Amygdala (tissue), 56 donors: ENCODE results near the gene TPSAB1.

ENCODE experiments used
- DNase-seq, 56 donors: peaks; one replicate each; lab custom pipeline; 2025; lab: John Stamatoyannopoulos, UW

Gene TPSAB1

GRCh38 chr16:1209081-1209480, 31.4 kb upstream of the TPSAB1 start:
- no peak for DNase-seq

GRCh38 chr16:1210461-1210860, 30.0 kb upstream of the TPSAB1 start:
- DNase-seq = no peak

GRCh38 chr16:1211451-1212268, 28.8 kb upstream of the TPSAB1 start:
- DNase-seq = peak in 16 of 56 donors; percentile 2 to 55 (median 22)

GRCh38 chr16:1212616-1213194, 27.8 kb upstream of the TPSAB1 start:
- DNase-seq = no peak

- no peak for DNase-seq
Measured at GRCh38 chr16:1213231-1213630, 27.3 kb upstream of the TPSAB1 start.

- no peak for DNase-seq
Measured at GRCh38 chr16:1213796-1214372, 26.6 kb upstream of the TPSAB1 start.

GRCh38 chr16:1214719-1215118, 25.8 kb upstream of the TPSAB1 start:
- DNase-seq = no peak

DNA sequence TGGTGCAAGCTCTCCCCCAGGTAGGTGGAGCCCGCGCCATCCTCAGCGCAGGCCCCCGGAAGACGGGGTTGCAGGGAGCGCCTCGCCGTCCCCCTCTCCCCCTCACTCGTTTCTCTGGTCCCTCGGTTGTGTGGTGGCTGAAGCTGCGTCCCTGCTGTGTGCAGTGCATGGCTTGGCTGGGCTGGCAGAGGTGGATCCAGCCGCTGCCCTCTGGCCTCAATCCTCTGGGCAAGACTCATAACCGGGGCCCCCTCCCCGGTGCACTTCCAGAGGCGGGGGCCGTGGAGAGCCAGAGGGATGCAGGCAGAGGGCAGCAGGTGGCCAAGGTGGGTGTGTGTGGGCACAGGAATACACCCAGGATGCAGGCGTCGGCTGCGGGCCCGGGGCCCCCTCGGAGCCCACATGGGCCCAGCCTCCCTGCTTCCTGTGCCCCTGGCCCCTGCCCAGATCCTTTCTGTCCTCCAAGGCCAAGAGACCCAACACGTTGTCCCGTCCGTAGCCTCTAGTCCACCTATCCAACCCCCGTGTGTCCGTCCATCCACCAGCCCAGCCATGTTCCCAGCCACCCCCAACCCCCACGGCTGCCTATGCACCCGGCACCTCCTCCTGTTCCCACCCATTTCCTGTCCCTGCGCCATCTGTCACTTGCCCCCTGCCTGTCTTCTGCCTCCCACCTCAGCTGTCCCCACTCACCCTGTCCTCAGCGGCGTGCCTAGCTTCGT, 24.8 kb upstream of the TPSAB1 start:
- no peak for DNase-seq

DNA sequence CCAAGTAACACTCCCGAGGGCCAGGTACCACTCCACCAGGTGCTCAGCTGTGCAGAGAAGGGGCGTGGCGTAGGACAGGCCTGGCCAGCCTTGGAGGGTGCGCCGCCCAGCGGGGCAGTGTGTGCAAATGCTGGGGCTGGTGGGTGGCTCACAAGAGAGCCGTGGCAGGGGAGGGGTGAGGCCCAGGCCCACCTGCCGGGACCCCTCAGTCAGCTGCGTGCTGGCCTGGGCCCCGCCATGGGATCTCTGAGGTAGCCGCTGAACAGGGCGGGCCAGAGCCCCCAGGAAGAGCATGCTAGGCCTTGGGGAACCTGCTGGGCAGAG, 24.2 kb upstream of the TPSAB1 start:
- DNase-seq = no peak

- no peak for DNase-seq
Measured at GRCh38 chr16:1216681-1217400, 23.7 kb upstream of the TPSAB1 start.

DNA sequence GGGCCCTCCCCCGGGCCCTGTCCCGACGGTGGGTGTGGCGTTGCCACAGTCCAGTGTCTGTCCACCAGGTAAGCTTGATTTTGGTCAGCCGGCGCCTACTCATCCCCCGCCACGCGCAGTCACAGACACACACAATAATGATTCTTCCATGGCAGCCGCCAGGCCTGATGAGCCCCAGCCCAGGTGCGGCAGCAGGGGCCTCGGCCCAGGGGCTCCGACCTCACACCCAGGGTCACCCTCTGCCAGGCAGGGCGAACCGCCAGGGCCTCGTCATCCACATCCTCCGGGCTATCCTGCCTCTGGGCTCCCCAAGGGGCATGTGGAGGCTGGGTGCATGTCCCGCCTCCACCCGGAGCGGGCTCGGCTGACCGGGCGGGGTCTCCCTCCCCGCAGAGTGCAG, 23.0 kb upstream of the TPSAB1 start:
- no peak for DNase-seq

- no peak for DNase-seq
Measured at GRCh38 chr16:1218061-1218929, 22.2 kb upstream of the TPSAB1 start.

DNA sequence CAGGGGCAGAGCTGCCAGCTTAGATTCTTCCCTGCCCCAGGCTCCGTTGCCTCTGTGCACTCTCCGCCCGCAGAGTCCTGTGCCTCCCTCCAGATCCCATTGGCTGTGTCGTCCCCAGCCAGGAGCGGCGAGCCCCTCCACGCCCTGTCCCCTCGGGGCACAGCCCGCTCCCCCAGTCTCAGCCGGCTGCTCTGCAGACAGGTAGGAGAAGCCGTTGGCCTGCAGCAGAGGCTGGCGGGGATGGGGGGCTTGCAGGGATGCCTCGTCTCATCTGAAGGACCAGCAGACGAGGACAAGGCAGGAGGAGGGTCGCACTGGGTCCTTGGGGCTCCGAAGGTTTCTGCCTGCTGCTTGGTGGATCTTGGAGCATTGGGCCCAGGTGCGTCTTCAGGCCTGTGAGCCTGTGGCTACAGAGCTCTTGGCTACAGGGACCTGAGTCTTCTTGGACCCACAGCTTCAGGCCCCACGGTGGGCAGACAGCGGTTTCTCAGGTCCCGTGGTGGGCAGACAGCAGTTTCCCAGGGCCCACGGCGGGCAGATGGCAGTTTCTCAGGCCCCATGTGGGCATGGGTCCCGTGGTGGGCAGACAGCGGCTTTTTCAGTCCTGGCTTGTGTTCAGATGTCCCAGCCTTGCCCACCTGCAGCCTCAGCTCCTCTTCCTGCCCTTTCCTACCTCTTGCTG, 21.4 kb upstream of the TPSAB1 start:
- DNase-seq = no peak

- no peak for DNase-seq
Measured at GRCh38 chr16:1220098-1220728, 20.3 kb upstream of the TPSAB1 start.

DNA sequence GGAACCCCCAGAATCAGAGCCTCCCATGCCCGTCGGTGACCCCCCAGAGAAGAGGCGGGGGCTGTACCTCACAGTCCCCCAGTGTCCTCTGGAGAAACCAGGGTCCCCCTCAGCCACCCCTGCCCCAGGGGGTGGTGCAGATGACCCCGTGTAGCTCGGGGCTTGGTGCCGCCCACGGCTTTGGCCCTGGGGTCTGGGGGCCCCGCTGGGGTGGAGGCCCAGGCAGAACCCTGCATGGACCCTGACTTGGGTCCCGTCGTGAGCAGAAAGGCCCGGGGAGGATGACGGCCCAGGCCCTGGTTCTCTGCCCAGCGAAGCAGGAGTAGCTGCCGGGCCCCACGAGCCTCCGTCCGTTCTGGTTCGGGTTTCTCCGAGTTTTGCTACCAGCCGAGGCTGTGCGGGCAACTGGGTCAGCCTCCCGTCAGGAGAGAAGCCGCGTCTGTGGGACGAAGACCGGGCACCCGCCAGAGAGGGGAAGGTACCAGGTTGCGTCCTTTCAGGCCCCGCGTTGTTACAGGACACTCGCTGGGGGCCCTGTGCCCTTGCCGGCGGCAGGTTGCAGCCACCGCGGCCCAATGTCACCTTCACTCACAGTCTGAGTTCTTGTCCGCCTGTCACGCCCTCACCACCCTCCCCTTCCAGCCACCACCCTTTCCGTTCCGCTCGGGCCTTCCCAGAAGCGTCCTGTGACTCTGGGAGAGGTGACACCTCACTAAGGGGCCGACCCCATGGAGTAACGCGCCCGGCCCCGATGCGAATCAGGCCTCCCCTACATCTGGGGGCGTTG, 19.5 kb upstream of the TPSAB1 start:
- no peak for DNase-seq

- peak in 18 of 56 donors; percentile 3 to 56 (median 18) for DNase-seq
Measured at GRCh38 chr16:1221628-1222552, 18.6 kb upstream of the TPSAB1 start.
